Inflammatory macrophage treated with lipopolysaccharide for 1 hour (primary cell): ENCODE data around the gene RNF114.
A peak's percentile ranks its signal among the peaks of the same experiment; 100 is the strongest.
"Not testable (repeated sequence)": the region's sequence is repeated elsewhere in the genome, so short reads cannot be mapped to it uniquely, and the experiment has no call there.

Experiments used
- DNase-seq, 2 donors: peaks; one replicate each; pipeline ENCODE4 v3.0.0-alpha.2; 2020 to 2022

RNF114 gene

DNA sequence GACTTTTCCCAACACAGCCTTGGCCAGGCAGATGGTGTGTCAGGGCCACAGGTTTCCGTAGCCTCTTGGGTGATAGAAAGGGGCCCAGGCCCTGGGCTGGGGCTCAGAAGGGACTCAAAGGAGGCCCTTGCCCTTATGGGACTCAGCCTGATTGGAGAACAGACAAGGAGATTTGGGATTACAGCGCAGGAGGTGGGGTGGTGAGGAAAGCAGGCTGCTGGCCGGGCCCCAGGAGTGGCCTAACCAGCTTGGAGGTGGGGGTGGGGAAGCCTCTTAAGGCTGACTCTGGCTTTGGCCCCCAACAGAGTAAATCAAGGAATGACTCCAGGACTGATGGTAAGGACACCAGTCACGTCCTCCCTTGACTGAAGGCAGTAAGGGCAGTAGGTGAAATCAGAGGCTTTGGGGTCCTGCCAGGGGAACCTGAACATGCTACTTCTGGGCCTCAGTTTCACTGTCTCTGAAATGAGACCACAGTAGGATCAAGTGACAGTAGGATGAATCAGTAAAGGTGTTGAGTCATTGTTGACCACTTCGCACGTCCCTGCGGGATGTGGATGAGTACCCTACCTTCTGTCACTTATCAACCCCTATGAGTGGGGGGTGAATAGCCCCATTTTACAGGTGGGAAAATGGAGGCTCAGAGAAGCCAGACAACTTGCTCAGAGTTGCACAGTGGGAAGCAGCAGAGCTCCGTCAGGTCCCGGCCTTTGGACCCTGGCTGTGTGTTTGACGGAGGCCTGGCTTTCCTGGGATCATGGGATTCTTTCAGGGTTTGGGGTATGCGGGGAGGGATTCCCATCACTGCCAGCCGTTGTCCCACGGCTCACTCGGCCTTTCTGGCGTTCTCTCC, 51.0 kb downstream of the RNF114 start:
- DNase-seq, result no peak

DNA sequence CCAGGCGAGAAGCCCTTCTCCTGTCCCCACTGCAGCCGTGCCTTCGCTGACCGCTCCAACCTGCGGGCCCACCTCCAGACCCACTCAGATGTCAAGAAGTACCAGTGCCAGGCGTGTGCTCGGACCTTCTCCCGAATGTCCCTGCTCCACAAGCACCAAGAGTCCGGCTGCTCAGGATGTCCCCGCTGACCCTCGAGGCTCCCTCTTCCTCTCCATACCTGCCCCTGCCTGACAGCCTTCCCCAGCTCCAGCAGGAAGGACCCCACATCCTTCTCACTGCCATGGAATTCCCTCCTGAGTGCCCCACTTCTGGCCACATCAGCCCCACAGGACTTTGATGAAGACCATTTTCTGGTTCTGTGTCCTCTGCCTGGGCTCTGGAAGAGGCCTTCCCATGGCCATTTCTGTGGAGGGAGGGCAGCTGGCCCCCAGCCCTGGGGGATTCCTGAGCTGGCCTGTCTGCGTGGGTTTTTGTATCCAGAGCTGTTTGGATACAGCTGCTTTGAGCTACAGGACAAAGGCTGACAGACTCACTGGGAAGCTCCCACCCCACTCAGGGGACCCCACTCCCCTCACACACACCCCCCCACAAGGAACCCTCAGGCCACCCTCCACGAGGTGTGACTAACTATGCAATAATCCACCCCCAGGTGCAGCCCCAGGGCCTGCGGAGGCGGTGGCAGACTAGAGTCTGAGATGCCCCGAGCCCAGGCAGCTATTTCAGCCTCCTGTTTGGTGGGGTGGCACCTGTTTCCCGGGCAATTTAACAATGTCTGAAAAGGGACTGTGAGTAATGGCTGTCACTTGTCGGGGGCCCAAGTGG, 51.9 kb downstream of the RNF114 start:
- no peak for DNase-seq

- DNase-seq, result no peak
These were observed 53.3 kb downstream of the RNF114 start for GRCh38 chr20:49989234-49990065.

DNA sequence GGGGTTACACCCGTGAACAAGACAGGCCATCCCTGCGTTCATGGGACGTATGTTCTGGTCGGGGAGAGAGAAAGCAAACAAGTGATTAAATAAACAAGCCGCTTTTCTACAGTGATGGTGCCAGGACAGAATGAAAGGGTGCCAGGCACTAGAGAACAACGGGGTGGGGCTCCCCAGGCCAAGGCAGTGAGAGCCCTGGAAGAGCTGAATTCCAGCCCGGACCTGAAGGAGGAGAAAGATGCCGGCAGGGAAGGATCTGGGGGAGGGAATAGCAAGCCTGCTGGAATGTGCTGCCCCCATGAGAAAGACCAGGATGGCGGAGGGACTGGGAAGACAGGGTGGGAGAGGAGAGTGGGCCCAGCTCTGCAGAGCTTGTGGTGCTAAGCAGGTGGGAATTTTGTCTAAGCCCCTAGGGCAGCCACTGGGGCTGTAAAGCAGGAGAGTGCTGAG, 54.1 kb downstream of the RNF114 start:
- no peak for DNase-seq

GRCh38 chr20:49993301-49993751, 57.1 kb downstream of the RNF114 start:
- DNase-seq, result peak; percentile 50 to 85

DNA sequence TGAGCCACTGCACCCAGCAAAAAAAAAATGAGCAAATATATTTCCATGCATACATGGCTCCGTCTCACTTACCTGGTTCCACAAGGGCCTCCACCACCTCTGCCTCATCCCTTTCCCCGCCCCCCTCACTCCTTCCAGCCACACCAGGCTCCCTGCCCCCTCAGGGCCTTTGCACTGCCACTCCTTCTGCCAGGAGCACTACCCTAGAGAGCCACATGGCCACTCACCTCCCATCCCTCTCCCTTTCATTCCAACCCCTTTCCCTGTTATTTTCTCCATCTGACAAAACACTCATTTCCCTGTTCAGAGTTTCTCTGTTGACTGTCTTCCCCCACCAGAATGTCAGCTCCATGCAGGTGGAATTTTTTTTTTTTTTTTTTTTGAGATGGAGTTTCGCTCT, 59.4 kb downstream of the RNF114 start:
- DNase-seq, result no peak

GRCh38 chr20:49998478-49999188, 62.4 kb downstream of the RNF114 start:
- DNase-seq, result not testable (repeated sequence)

- DNase-seq, result peak; percentile 78 to 84
These were observed 63.1 kb downstream of the RNF114 start for GRCh38 chr20:49999329-49999728.

DNA sequence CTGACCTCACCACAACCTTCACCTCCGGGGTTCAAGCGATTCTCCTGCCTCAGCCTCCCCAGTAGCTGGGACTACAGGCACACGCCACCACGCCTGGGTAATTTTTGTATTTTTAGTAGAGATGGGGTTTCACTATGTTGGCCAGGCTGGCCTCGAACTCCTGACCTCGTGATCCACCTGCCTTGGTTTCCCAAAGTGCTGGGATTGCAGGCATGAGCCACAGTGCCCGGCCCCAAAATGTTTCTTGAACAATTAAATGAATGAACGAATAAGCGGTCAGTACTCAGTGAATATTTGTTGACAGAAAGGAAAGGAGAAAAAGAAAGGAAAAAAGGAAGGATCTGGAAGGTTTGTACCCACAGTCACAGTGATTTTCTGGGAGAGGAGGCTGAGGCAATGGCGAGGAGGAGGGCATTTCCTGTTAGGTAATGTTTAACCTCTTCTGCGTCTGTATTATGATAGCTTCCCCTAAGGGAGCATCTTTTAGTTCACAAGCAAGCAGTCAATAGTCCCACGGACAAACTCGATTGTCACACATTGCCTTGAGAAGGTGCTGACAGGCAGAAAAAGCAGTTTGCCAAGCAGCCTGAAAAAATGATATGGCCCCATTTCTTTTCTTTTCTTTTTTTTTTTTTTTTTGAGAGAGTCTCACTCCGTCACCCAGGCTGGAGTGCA, 64.5 kb downstream of the RNF114 start:
- DNase-seq, result peak; percentile 67 to 79

- no peak for DNase-seq
These were observed 65.7 kb downstream of the RNF114 start for GRCh38 chr20:50001784-50002311.

DNA sequence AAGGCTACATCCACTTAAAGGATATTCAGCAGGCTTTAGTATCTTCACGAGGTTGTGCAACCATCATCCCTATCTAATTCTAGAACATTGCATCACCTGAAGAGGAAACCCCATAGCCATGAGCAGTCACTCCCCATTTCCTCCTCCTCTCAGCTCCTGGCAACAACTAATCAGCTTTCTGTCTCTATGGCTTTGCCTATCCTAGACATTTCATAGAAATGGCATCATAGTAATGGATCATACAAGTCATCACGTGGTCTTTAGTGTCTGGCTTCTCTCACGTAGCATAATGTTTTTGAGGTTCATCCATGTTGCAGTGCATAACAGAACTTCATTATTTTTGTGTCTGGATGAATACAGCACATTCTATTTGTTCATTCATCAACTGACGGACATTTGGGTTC, 67.1 kb downstream of the RNF114 start:
- DNase-seq, result peak; percentile 92 to 99
